HL-60 (cell line): Measurements from ENCODE around the gene CCNY.

ENCODE experiments used
- DNase-seq, 2 experiments: peaks; one replicate each; pipeline ENCODE4 v3.0.0-alpha.2; 2010 to 2020; ENCODE audit warnings: low read depth in 1 of 2, low spot score in 1 of 2
- H3K27ac ChIP-seq: fragments of 250-450 bp; sonication (Bioruptor Pico); replicated peaks from 2 replicates; pipeline ENCODE4 v1.5.1; 2020; ENCODE audit warnings: mild to moderate bottlenecking, moderate library complexity
- H3K27me3 ChIP-seq: fragments of 250-450 bp; sonication (Bioruptor Pico); 2 replicates; pipeline ENCODE4 v1.5.1; 2021; ENCODE audit warnings: mild to moderate bottlenecking, moderate library complexity; ENCODE audit not compliant: insufficient read depth, poor library complexity, severe bottlenecking
- H3K4me3 ChIP-seq: replicated peaks from 2 replicates; pipeline ENCODE4 v1.5.1; 2011; ENCODE audit warnings: mild to moderate bottlenecking, control low read depth, low read length; ENCODE audit not compliant: insufficient read depth
- CTCF ChIP-seq: IDR thresholded peaks from one replicate; pipeline ENCODE4 v1.5.1; 2011; ENCODE audit warnings: low read length, control low read depth, inconsistent platforms; ENCODE audit not compliant: insufficient read depth
- GABPA ChIP-seq: IDR thresholded peaks from 2 replicates; pipeline ENCODE4 v1.6.1; 2012; ENCODE audit warnings: low read depth
- POLR2AphosphoS5 ChIP-seq: IDR thresholded peaks from 2 replicates; pipeline ENCODE4 v1.6.1; 2012; ENCODE audit warnings: low read depth
- REST ChIP-seq: IDR thresholded peaks from 2 replicates; pipeline ENCODE4 v1.6.1; 2012; ENCODE audit warnings: low read depth; ENCODE audit not compliant: insufficient replicate concordance
- SPI1 ChIP-seq: IDR thresholded peaks from 2 replicates; pipeline ENCODE4 v1.6.1; 2012; ENCODE audit warnings: low read depth, mild to moderate bottlenecking, borderline replicate concordance

CCNY gene

GRCh38 chr10:35574924-35575352 lies 238.6 kb downstream of the CCNY start:
- TF ChIP-seq GABPA, result no peak
- no peak for TF ChIP-seq CTCF
- TF ChIP-seq SPI1, result no peak
- TF ChIP-seq REST, result no peak
- no peak for TF ChIP-seq POLR2AphosphoS5
- no peak for DNase-seq
- no peak overlapping the region for H3K4me3 ChIP-seq
- no peaks in the 10 kb centered on the region for H3K27me3 ChIP-seq
- no peak overlapping the region for H3K27ac ChIP-seq

- no peak for DNase-seq
- H3K4me3 ChIP-seq, result no peak overlapping the region
- no peak overlapping the region for H3K27ac ChIP-seq
- H3K27me3 ChIP-seq, result no peaks in the 10 kb centered on the region
- TF ChIP-seq GABPA (no peak), POLR2AphosphoS5 (no peak), SPI1 (no peak), CTCF (no peak), REST (no peak)
Measured at GRCh38 chr10:35575640-35576039, 239.3 kb downstream of the CCNY start.

GRCh38 chr10:35576730-35577129 lies 240.4 kb downstream of the CCNY start:
- DNase-seq, result no peak
- Histone ChIP-seq H3K4me3 (no peak overlapping the region), H3K27ac (no peak overlapping the region), H3K27me3 (no peaks in the 10 kb centered on the region)
- TF ChIP-seq SPI1 (no peak), GABPA (no peak), CTCF (no peak), POLR2AphosphoS5 (no peak), REST (no peak)
